Measurements from ENCODE around the gene GPR162.

DNA sequence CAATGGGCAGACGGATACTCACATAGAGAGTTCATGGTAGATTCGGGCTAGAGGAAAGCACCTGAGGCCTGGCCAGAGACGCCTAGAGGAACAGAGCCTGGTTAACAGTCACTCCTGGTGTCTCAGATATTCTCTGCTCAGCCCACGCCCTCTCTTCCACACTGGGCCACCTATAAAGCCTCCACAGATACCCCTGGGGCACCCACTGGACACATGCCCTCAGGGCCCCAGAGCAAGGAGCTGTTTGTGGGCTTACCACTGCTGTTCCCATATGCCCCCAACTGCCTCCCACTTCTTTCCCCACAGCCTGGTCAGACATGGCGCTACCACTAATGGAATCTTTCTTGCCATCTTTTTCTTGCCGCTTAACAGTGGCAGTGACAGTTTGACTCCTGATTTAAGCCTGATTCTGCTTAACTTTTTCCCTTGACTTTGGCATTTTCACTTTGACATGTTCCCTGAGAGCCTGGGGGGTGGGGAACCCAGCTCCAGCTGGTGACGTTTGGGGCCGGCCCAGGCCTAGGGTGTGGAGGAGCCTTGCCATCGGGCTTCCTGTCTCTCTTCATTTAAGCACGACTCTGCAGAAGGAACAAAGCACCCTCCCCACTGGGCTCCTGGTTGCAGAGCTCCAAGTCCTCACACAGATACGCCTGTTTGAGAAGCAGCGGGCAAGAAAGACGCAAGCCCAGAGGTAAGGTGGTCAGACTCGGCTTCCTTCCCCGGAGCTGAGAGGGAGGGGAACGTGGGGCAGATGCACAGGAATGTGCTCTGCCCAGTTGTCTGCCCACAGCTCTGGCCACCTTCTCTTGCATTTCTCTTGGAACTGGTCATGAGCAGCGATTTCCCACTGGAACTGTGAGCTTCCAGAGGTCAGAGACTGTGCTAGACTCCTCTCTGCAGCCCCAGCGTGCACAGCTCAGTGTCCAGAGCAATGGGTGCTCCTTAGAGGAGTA lies 32.4 kb upstream of the GPR162 start, which contains the start of gene CD4:
- TF ChIP-seq EZH2phosphoT487 (IDR thresholded peaks at IDR 0.05; ENCODE audit: borderline replicate concordance, low read depth, low read length) = no peak
- TF ChIP-seq, protein P1, sequence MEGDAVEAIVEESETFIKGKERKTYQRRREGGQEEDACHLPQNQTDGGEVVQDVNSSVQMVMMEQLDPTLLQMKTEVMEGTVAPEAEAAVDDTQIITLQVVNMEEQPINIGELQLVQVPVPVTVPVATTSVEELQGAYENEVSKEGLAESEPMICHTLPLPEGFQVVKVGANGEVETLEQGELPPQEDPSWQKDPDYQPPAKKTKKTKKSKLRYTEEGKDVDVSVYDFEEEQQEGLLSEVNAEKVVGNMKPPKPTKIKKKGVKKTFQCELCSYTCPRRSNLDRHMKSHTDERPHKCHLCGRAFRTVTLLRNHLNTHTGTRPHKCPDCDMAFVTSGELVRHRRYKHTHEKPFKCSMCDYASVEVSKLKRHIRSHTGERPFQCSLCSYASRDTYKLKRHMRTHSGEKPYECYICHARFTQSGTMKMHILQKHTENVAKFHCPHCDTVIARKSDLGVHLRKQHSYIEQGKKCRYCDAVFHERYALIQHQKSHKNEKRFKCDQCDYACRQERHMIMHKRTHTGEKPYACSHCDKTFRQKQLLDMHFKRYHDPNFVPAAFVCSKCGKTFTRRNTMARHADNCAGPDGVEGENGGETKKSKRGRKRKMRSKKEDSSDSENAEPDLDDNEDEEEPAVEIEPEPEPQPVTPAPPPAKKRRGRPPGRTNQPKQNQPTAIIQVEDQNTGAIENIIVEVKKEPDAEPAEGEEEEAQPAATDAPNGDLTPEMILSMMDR (conservative IDR thresholded peaks at IDR 0.05; ENCODE audit: low read length) = no peak
